ENCODE measurements around the gene WDR59.

The WDR59 gene

DNA sequence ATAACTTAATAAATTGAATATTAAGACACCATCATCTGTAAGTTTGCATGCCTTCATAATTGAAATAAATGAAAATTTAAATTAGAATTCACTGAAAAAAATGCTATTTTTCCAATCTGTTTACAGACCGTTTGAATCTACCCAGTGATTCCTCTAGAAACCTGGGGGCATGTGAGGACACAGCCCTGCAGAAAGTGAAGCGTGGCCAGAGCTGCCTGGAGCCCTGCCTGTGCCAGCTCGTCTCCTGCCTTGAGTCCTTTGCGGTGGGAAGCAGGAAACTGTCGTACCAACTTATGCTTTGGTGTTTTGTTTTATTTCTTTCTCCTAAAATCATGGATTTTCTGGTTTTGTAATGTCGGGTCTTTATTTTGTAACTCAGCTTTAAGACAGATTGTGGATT lies 142.5 kb downstream of the WDR59 start:
- Histone ChIP-seq H2AK5ac (ENCODE audit: low read length) (no peak overlapping the region), H3K9me3 (ENCODE audit: insufficient read depth, low read depth, low read length) (no peaks in the 10 kb centered on the region), H3K18ac (ENCODE audit: low read length) (no peak overlapping the region), H2BK5ac (ENCODE audit: low read depth, low read length, poor library complexity) (no peak overlapping the region), H3K36me3 (ENCODE audit: control insufficient read depth in 1 of 2, insufficient read depth in 2 of 2, low read length in 2 of 2) (peaks cover 0 to 2% of the 10 kb centered on the region in 2 experiments), H3K14ac (ENCODE audit: low read length) (no peak overlapping the region), H3K9ac (ENCODE audit: low read length) (no peak overlapping the region), H3K27me3 (ENCODE audit: insufficient read depth, low read length) (no peaks in the 10 kb centered on the region), H3K23ac (ENCODE audit: low read length) (no peak overlapping the region), H4K91ac (ENCODE audit: low read depth, low read length) (no peak overlapping the region), H4K8ac (ENCODE audit: low read depth, low read length) (no peak overlapping the region), H4K12ac (ENCODE audit: low read depth, low read length) (no peak overlapping the region), H3K4ac (ENCODE audit: low read depth, low read length) (no peak overlapping the region), H3K79me2 (ENCODE audit: control insufficient read depth, insufficient read depth, low read length, poor library complexity) (no peaks in the 10 kb centered on the region), H3K79me1 (ENCODE audit: low read length) (peaks cover 3% of the 10 kb centered on the region), H2BK120ac (ENCODE audit: insufficient read depth, low read length, poor library complexity) (no peak overlapping the region), H2AFZ (ENCODE audit: insufficient read depth, low read length, poor library complexity) (no peak overlapping the region), H3K4me2 (ENCODE audit: low read length) (no peak overlapping the region), H3K4me3 (ENCODE audit: low read depth, low read length) (no peak overlapping the region), H2BK12ac (ENCODE audit: low read length) (no peak overlapping the region), H3K4me1 (ENCODE audit: control insufficient read depth in 1 of 2, insufficient read depth in 2 of 2, low read length in 2 of 2) (peaks cover 0 to 7% of the 10 kb centered on the region in 2 experiments), H3K27ac (ENCODE audit: low read depth, low read length) (no peak overlapping the region)
- DNase-seq: peak in 1 of 2 donors; percentile 10
- no CpG with 5 or more reads among the region's 6 CpGs for WGBS (ENCODE audit: extremely low coverage, insufficient coverage, insufficient read length)

DNA sequence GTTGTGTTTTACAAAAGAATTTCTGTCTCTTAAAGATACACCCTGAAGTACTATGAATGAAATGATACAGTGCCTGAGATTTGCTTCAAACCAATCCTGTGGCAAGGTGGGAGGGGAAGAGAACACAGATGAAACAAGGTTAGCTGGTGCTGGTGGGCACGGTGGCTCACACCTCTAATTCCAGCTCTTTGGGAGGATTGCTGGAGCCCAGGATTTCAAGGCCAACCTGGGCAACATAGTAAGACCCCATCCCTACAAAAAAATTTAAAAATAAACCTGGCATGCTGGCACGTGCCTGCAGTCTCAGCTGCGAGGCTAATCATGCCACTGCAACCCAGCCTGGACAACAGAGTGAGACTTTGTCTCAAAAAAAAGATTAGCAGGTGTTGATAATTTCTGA lies 143.0 kb downstream of the WDR59 start:
- Histone ChIP-seq H3K4me1 (ENCODE audit: control insufficient read depth in 1 of 2, insufficient read depth in 2 of 2, low read length in 2 of 2) (peaks cover 0 to 7% of the 10 kb centered on the region in 2 experiments), H4K8ac (ENCODE audit: low read depth, low read length) (no peak overlapping the region), H2BK5ac (ENCODE audit: low read depth, low read length, poor library complexity) (no peak overlapping the region), H3K27ac (ENCODE audit: low read depth, low read length) (no peak overlapping the region), H3K27me3 (ENCODE audit: insufficient read depth, low read length) (no peaks in the 10 kb centered on the region), H3K23ac (ENCODE audit: low read length) (no peak overlapping the region), H2BK12ac (ENCODE audit: low read length) (no peak overlapping the region), H3K4me3 (ENCODE audit: low read depth, low read length) (no peak overlapping the region), H3K4ac (ENCODE audit: low read depth, low read length) (no peak overlapping the region), H3K9me3 (ENCODE audit: insufficient read depth, low read depth, low read length) (no peaks in the 10 kb centered on the region), H3K18ac (ENCODE audit: low read length) (no peak overlapping the region), H3K9ac (ENCODE audit: low read length) (no peak overlapping the region), H2AK5ac (ENCODE audit: low read length) (no peak overlapping the region), H3K36me3 (ENCODE audit: control insufficient read depth in 1 of 2, insufficient read depth in 2 of 2, low read length in 2 of 2) (peaks cover 0 to 2% of the 10 kb centered on the region in 2 experiments), H4K91ac (ENCODE audit: low read depth, low read length) (no peak overlapping the region), H3K79me1 (ENCODE audit: low read length) (peaks cover 3% of the 10 kb centered on the region), H3K14ac (ENCODE audit: low read length) (no peak overlapping the region), H3K79me2 (ENCODE audit: control insufficient read depth, insufficient read depth, low read length, poor library complexity) (no peaks in the 10 kb centered on the region), H3K4me2 (ENCODE audit: low read length) (no peak overlapping the region), H2BK120ac (ENCODE audit: insufficient read depth, low read length, poor library complexity) (no peak overlapping the region), H2AFZ (ENCODE audit: insufficient read depth, low read length, poor library complexity) (no peak overlapping the region), H4K12ac (ENCODE audit: low read depth, low read length) (no peak overlapping the region)
- WGBS (ENCODE audit: extremely low coverage, insufficient coverage, insufficient read length): no CpG with 5 or more reads among the region's 3 CpGs
- no peak for DNase-seq

GRCh38 chr16:74841469-74841868 lies 143.5 kb downstream of the WDR59 start:
- no peak overlapping the region for H2AK5ac ChIP-seq (ENCODE audit: low read length)
- no peak overlapping the region for H3K9ac ChIP-seq (ENCODE audit: low read length)
- no peak overlapping the region for H2AFZ ChIP-seq (ENCODE audit: insufficient read depth, low read length, poor library complexity)
- no peak overlapping the region for H3K23ac ChIP-seq (ENCODE audit: low read length)
- H2BK120ac ChIP-seq (ENCODE audit: insufficient read depth, low read length, poor library complexity): no peak overlapping the region
- H2BK5ac ChIP-seq (ENCODE audit: low read depth, low read length, poor library complexity): no peak overlapping the region
- H3K4me1 ChIP-seq (ENCODE audit: control insufficient read depth in 1 of 2, insufficient read depth in 2 of 2, low read length in 2 of 2): peaks cover 0 to 7% of the 10 kb centered on the region in 2 experiments
- DNase-seq: no peak
- no CpG with 5 or more reads among the region's 2 CpGs for WGBS (ENCODE audit: extremely low coverage, insufficient coverage, insufficient read length)
- H3K27ac ChIP-seq (ENCODE audit: low read depth, low read length): no peak overlapping the region
- H3K27me3 ChIP-seq (ENCODE audit: insufficient read depth, low read length): no peaks in the 10 kb centered on the region
- no peak overlapping the region for H3K18ac ChIP-seq (ENCODE audit: low read length)
- no peaks in the 10 kb centered on the region for H3K79me2 ChIP-seq (ENCODE audit: control insufficient read depth, insufficient read depth, low read length, poor library complexity)
- H2BK12ac ChIP-seq (ENCODE audit: low read length): no peak overlapping the region
- no peak overlapping the region for H3K4me3 ChIP-seq (ENCODE audit: low read depth, low read length)
- H3K9me3 ChIP-seq (ENCODE audit: insufficient read depth, low read depth, low read length): no peaks in the 10 kb centered on the region
- no peak overlapping the region for H4K8ac ChIP-seq (ENCODE audit: low read depth, low read length)
- H4K12ac ChIP-seq (ENCODE audit: low read depth, low read length): no peak overlapping the region
- no peak overlapping the region for H3K4me2 ChIP-seq (ENCODE audit: low read length)
- peaks cover 0 to 2% of the 10 kb centered on the region in 2 experiments for H3K36me3 ChIP-seq (ENCODE audit: control insufficient read depth in 1 of 2, insufficient read depth in 2 of 2, low read length in 2 of 2)
- peaks cover 3% of the 10 kb centered on the region for H3K79me1 ChIP-seq (ENCODE audit: low read length)
- H3K4ac ChIP-seq (ENCODE audit: low read depth, low read length): no peak overlapping the region
- H3K14ac ChIP-seq (ENCODE audit: low read length): no peak overlapping the region
- no peak overlapping the region for H4K91ac ChIP-seq (ENCODE audit: low read depth, low read length)

DNA sequence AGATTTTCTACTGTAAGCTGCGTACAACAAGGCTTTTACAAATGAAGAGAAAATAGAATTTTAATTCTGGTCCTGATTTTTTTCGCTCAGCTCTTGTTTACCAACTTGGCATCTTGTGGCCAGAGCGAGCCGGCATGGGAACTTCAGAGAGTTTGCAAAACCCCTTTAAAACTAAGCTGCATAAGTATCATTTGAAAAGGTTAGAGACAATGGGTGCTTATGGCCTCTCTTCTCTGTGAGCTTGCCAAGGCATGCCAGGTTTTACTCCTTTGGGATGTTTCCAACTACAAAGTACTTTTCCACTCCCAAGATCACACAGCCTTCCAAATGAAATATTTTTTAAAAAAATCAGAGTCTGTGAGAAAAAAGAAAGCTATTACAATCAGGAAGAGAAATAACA lies 147.9 kb downstream of the WDR59 start:
- H3K79me1 ChIP-seq (ENCODE audit: low read length): no peaks in the 10 kb centered on the region
- no peak overlapping the region for H3K9ac ChIP-seq (ENCODE audit: low read length)
- peaks cover 0 to 2% of the 10 kb centered on the region in 2 experiments for H3K36me3 ChIP-seq (ENCODE audit: control insufficient read depth in 1 of 2, insufficient read depth in 2 of 2, low read length in 2 of 2)
- H3K27me3 ChIP-seq (ENCODE audit: insufficient read depth, low read length): no peaks in the 10 kb centered on the region
- no peaks in the 10 kb centered on the region for H3K9me3 ChIP-seq (ENCODE audit: insufficient read depth, low read depth, low read length)
- no peak overlapping the region for H3K4ac ChIP-seq (ENCODE audit: low read depth, low read length)
- no peaks in the 10 kb centered on the region for H3K79me2 ChIP-seq (ENCODE audit: control insufficient read depth, insufficient read depth, low read length, poor library complexity)
- H2BK12ac ChIP-seq (ENCODE audit: low read length): no peak overlapping the region
- no peak for DNase-seq
- no peak overlapping the region for H2AFZ ChIP-seq (ENCODE audit: insufficient read depth, low read length, poor library complexity)
- H3K23ac ChIP-seq (ENCODE audit: low read length): no peak overlapping the region
- no peak overlapping the region for H4K8ac ChIP-seq (ENCODE audit: low read depth, low read length)
- no peak overlapping the region for H4K91ac ChIP-seq (ENCODE audit: low read depth, low read length)
- H3K18ac ChIP-seq (ENCODE audit: low read length): no peak overlapping the region
- H3K4me1 ChIP-seq (ENCODE audit: control insufficient read depth in 1 of 2, insufficient read depth in 2 of 2, low read length in 2 of 2): no peaks in the 10 kb centered on the region
- no peak overlapping the region for H2BK120ac ChIP-seq (ENCODE audit: insufficient read depth, low read length, poor library complexity)
- no peak overlapping the region for H4K12ac ChIP-seq (ENCODE audit: low read depth, low read length)
- H3K4me3 ChIP-seq (ENCODE audit: low read depth, low read length): no peak overlapping the region
- no peak overlapping the region for H3K14ac ChIP-seq (ENCODE audit: low read length)
- H2BK5ac ChIP-seq (ENCODE audit: low read depth, low read length, poor library complexity): no peak overlapping the region
- no peak overlapping the region for H2AK5ac ChIP-seq (ENCODE audit: low read length)
- no peak overlapping the region for H3K27ac ChIP-seq (ENCODE audit: low read depth, low read length)
- H3K4me2 ChIP-seq (ENCODE audit: low read length): no peak overlapping the region
- no CpG with 5 or more reads among the region's 4 CpGs for WGBS (ENCODE audit: extremely low coverage, insufficient coverage, insufficient read length)

All from trophoblast cell (in vitro differentiated cells and primary cell).